ENCODE data around the gene RAB3C. TPM values are rescaled to one million over a fixed set of nuclear protein-coding genes. Genes with fewer than 3 reads are reported as not detected.

RAB3C gene
- total RNA-seq, 3 donors from 2014 or later: 0.29 to 6.1 (median 2.6) TPM

GRCh38 chr5:58851571-58851970 lies 268.7 kb downstream of the RAB3C start:
- no peak overlapping the region for H3K4me3 ChIP-seq
- H3K27ac ChIP-seq: no peak overlapping the region
- H3K27me3 ChIP-seq: no peaks in the 10 kb centered on the region
- TF ChIP-seq POLR2A (IDR thresholded peaks at IDR 0.05): no peak
- TF ChIP-seq POLR2AphosphoS5 (IDR thresholded peaks at IDR 0.05): no peak
- TF ChIP-seq CTCF (IDR thresholded peaks at IDR 0.05): no peak
- no peaks in the 10 kb centered on the region for H3K9me3 ChIP-seq
- intact Hi-C loops (cut with DNase I; ENCODE audit: low total_unique reads): no loop called here
- no peaks in the 10 kb centered on the region for H3K36me3 ChIP-seq
- no peaks in the 10 kb centered on the region for H3K4me1 ChIP-seq
- no peak for DNase-seq (ENCODE audit: low spot score in 2 of 2)

DNA sequence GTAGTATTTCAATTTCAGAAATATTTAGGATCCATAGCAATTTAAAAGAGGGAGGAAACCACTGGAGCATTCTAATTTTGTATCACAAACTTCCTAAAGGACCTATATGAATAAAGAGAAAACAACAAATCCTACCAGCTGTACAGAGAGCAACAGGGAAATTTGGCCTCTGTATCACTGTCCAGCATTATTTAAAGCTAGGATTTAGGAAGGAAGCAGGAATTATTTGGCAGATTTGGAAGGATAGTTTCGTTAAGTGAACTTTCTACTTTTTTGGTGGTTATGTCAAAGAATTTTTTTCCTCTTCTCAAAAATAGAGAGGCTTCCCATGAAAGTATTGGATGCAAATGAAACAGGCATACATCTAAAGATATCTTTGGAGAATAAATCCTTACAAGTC lies 269.7 kb downstream of the RAB3C start:
- H3K36me3 ChIP-seq: no peaks in the 10 kb centered on the region
- no peak for DNase-seq (ENCODE audit: low spot score in 2 of 2)
- H3K9me3 ChIP-seq: no peaks in the 10 kb centered on the region
- H3K27ac ChIP-seq: no peak overlapping the region
- H3K27me3 ChIP-seq: no peaks in the 10 kb centered on the region
- H3K4me1 ChIP-seq: no peaks in the 10 kb centered on the region
- TF ChIP-seq POLR2AphosphoS5 (IDR thresholded peaks at IDR 0.05): no peak
- no peak for TF ChIP-seq POLR2A (IDR thresholded peaks at IDR 0.05)
- H3K4me3 ChIP-seq: no peak overlapping the region
- intact Hi-C loops (cut with DNase I; ENCODE audit: low total_unique reads): no loop called here

- H3K36me3 ChIP-seq: no peaks in the 10 kb centered on the region
- no peak overlapping the region for H3K27ac ChIP-seq
- no peaks in the 10 kb centered on the region for H3K4me1 ChIP-seq
- TF ChIP-seq POLR2AphosphoS5 (IDR thresholded peaks at IDR 0.05) (no peak), POLR2A (IDR thresholded peaks at IDR 0.05) (no peak), CTCF (IDR thresholded peaks at IDR 0.05) (no peak)
- no peak overlapping the region for H3K4me3 ChIP-seq
- no peak for DNase-seq (ENCODE audit: low spot score in 2 of 2)
- no peaks in the 10 kb centered on the region for H3K9me3 ChIP-seq
- no peaks in the 10 kb centered on the region for H3K27me3 ChIP-seq
- intact Hi-C loops (cut with DNase I; ENCODE audit: low total_unique reads): no loop called here
These were observed 271.6 kb downstream of the RAB3C start for GRCh38 chr5:58854441-58854840.

DNA sequence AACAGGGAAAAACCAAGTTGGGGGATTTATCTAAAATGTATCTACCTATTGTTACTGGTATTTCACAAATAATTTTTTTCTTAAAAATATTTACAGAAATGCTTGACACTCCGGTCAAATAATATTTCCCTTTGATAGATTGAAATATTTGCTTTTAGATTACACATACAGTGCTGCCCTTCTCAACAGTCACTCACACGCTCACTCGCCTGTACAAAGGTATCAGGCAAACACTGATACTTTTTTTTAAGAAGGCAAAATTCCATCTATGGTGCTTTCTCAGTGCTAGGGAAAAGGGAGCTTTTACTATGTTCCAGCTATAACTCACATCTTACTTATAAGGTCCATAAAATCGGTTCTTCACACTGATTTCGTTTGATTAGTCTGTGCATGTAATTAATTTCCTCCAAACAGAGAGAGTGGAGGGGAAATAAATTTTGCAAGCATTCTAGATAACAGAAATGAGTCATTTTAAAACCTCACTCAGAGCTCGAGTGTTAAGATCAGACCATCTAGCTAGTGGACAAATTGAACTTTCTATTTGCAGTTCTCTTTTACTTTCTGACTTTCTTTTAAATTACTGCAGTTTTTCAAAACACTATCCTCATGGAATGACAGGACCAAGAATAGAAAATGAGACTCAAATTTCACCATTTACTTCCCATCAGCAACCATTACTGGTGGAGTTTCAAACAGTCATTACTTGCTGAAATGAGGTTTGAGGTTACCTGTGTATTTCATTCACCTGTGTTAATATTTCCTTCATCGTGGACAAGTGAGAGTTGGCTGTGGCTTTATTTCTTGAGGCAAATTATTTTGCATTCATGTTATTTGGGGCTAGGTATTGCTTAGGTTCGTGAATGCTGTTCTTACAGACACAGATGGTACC lies 273.2 kb downstream of the RAB3C start:
- H3K36me3 ChIP-seq: no peaks in the 10 kb centered on the region
- H3K4me1 ChIP-seq: no peaks in the 10 kb centered on the region
- H3K27ac ChIP-seq: no peak overlapping the region
- no peaks in the 10 kb centered on the region for H3K27me3 ChIP-seq
- no peak for TF ChIP-seq POLR2AphosphoS5 (IDR thresholded peaks at IDR 0.05)
- no peak for TF ChIP-seq CTCF (IDR thresholded peaks at IDR 0.05)
- no peak for TF ChIP-seq POLR2A (IDR thresholded peaks at IDR 0.05)
- H3K9me3 ChIP-seq: no peaks in the 10 kb centered on the region
- no peak overlapping the region for H3K4me3 ChIP-seq
- no peak for DNase-seq (ENCODE audit: low spot score in 2 of 2)
- intact Hi-C loops (cut with DNase I; ENCODE audit: low total_unique reads): no loop called here

- intact Hi-C loops (cut with DNase I; ENCODE audit: low total_unique reads): no loop called here
- Histone ChIP-seq H3K27me3 (no peaks in the 10 kb centered on the region), H3K36me3 (no peaks in the 10 kb centered on the region), H3K4me3 (no peak overlapping the region), H3K4me1 (no peaks in the 10 kb centered on the region), H3K9me3 (no peaks in the 10 kb centered on the region), H3K27ac (no peak overlapping the region)
- TF ChIP-seq POLR2A (IDR thresholded peaks at IDR 0.05): no peak
- TF ChIP-seq POLR2AphosphoS5 (IDR thresholded peaks at IDR 0.05): no peak
- TF ChIP-seq CTCF (IDR thresholded peaks at IDR 0.05): no peak
- no peak for DNase-seq (ENCODE audit: low spot score in 2 of 2)
These were observed 274.7 kb downstream of the RAB3C start for GRCh38 chr5:58857609-58858008.

Measured in breast epithelium (tissue), 4 donors.